Bronchial epithelial cell (primary cell): ENCODE measurements around the gene TRIB2. TPM values are rescaled to one million over a fixed set of nuclear protein-coding genes. Genes with fewer than 3 reads are reported as not detected.

Experiments
- DNase-seq: peaks from one replicate; pipeline ENCODE4 v3.0.0-alpha.2; 2010; ENCODE audit warnings: low read depth
- FAIRE-seq: peaks from 2 replicates; lab custom pipeline; 2011; peaks lifted over from hg19 to GRCh38; lab: Jason Lieb, UNC
- H3K27me3 ChIP-seq: 2 replicates; pipeline ENCODE4 v1.5.1; 2011; ENCODE audit warnings: low read length; ENCODE audit not compliant: control insufficient read depth, insufficient read depth
- H3K36me3 ChIP-seq: 2 replicates; pipeline ENCODE4 v1.5.1; 2011; ENCODE audit warnings: low read length; ENCODE audit not compliant: control insufficient read depth, insufficient read depth
- H3K4me3 ChIP-seq: 2 replicates; pipeline ENCODE4 v1.5.1; 2011; ENCODE audit warnings: mild to moderate bottlenecking, low read depth, low read length, control low read depth
- CTCF ChIP-seq: IDR thresholded peaks from 2 replicates; pipeline ENCODE4 v1.5.1; 2011; ENCODE audit warnings: mild to moderate bottlenecking, moderate library complexity, low read length, control low read depth, inconsistent platforms; ENCODE audit not compliant: insufficient read depth, severe bottlenecking
- total RNA-seq: library from RNA; depleted of rRNA; stranded (reverse); fragments of >200 nt; gene quantifications from 2 replicates; pipeline ENCODE4 v1.2.1, GENCODE V29; 2014

Gene TRIB2
- total RNA-seq, 1 donor from 2014 or later, result 7.6 TPM

- Histone ChIP-seq H3K4me3 (peak overlapping the region; percentile 63), H3K36me3 (no peaks in the 10 kb centered on the region), H3K27me3 (no peaks in the 10 kb centered on the region)
- FAIRE-seq, result no peak
- no peak for TF ChIP-seq CTCF
- no peak for DNase-seq
Observed at GRCh38 chr2:12718711-12719399, 2.1 kb downstream of the TRIB2 start.

GRCh38 chr2:12719400-12720277, 2.9 kb downstream of the TRIB2 start:
- TF ChIP-seq CTCF, result no peak
- H3K36me3 ChIP-seq, result no peaks in the 10 kb centered on the region
- DNase-seq (peak; percentile 60), FAIRE-seq (no peak)
- H3K27me3 ChIP-seq, result no peaks in the 10 kb centered on the region
- H3K4me3 ChIP-seq, result peak overlapping the region; percentile 63

GRCh38 chr2:12720278-12720620, 3.5 kb downstream of the TRIB2 start:
- TF ChIP-seq CTCF, result no peak
- FAIRE-seq (no peak), DNase-seq (no peak)
- Histone ChIP-seq H3K36me3 (peaks cover 3% of the 10 kb centered on the region), H3K4me3 (no peak overlapping the region), H3K27me3 (no peaks in the 10 kb centered on the region)

- no peak for DNase-seq
- peaks cover 5% of the 10 kb centered on the region for H3K36me3 ChIP-seq
- H3K4me3 ChIP-seq, result no peak overlapping the region
- TF ChIP-seq CTCF, result no peak
- no peak for FAIRE-seq
- no peaks in the 10 kb centered on the region for H3K27me3 ChIP-seq
Observed at GRCh38 chr2:12720754-12721378, 4.1 kb downstream of the TRIB2 start.

GRCh38 chr2:12721566-12722446, 5.1 kb downstream of the TRIB2 start:
- TF ChIP-seq CTCF, result no peak
- H3K36me3 ChIP-seq, result peaks cover 5% of the 10 kb centered on the region
- no peak overlapping the region for H3K4me3 ChIP-seq
- H3K27me3 ChIP-seq, result no peaks in the 10 kb centered on the region
- DNase-seq, result peak; percentile 7
- no peak for FAIRE-seq
